GM23338 (cell line): ENCODE data around the gene TIE1. TPM values are rescaled to one million over a fixed set of nuclear protein-coding genes. Genes with fewer than 3 reads are reported as not detected.

Source experiments
- ATAC-seq: fragments of 200-7000 bp; cut with Tn5 transposase; 3 replicates; pipeline ENCODE4 v1.9.1; 2020
- DNase-seq: peaks from one replicate; pipeline ENCODE4 v3.0.0-alpha.2; 2015; ENCODE audit warnings: low spot score
- H2AFZ ChIP-seq: fragments of 200-600 bp; sonication (generic); 2 replicates; pipeline ENCODE4 v1.8.0; 2016; ENCODE audit warnings: antibody characterized with exemption, mild to moderate bottlenecking, moderate library complexity
- H3F3A ChIP-seq: fragments of 200-600 bp; sonication (generic); replicated peaks from 2 replicates; pipeline ENCODE4 v1.8.0; 2017; ENCODE audit warnings: antibody characterized with exemption, mixed run types, low read depth
- H3K27ac ChIP-seq: fragments of 200-600 bp; sonication (generic); 2 replicates; pipeline ENCODE4 v1.6.1; 2016; ENCODE audit warnings: low read depth
- H3K27me3 ChIP-seq: fragments of 200-600 bp; sonication (generic); 2 replicates; pipeline ENCODE4 v1.8.0; 2016; ENCODE audit warnings: mild to moderate bottlenecking, mixed run types, moderate library complexity; ENCODE audit not compliant: insufficient read depth
- H3K36me3 ChIP-seq: fragments of 200-600 bp; sonication (generic); 2 replicates; pipeline ENCODE4 v1.8.0; 2016; ENCODE audit warnings: mild to moderate bottlenecking; ENCODE audit not compliant: insufficient read depth
- H3K4me1 ChIP-seq: fragments of 200-600 bp; sonication (generic); 2 replicates; pipeline ENCODE4 v1.8.0; 2016; ENCODE audit warnings: mild to moderate bottlenecking, moderate library complexity; ENCODE audit not compliant: insufficient read depth
- H3K4me2 ChIP-seq: fragments of 200-600 bp; sonication (generic); 2 replicates; pipeline ENCODE4 v1.7.1; 2017; ENCODE audit warnings: mixed run types
- H3K4me3 ChIP-seq: fragments of 200-600 bp; sonication (generic); 2 replicates; pipeline ENCODE4 v1.6.1; 2016; ENCODE audit warnings: mixed run types
- H3K79me2 ChIP-seq: fragments of 200-600 bp; sonication (generic); replicated peaks from 2 replicates; pipeline ENCODE4 v1.8.0; 2017; ENCODE audit warnings: mild to moderate bottlenecking; ENCODE audit not compliant: insufficient read depth
- H3K9me2 ChIP-seq: fragments of 200-600 bp; sonication (generic); 2 replicates; pipeline ENCODE4 v1.8.0; 2017; ENCODE audit not compliant: insufficient read depth
- H4K20me1 ChIP-seq: fragments of 200-600 bp; sonication (generic); replicated peaks from 2 replicates; pipeline ENCODE4 v1.8.0; 2017; ENCODE audit warnings: mild to moderate bottlenecking; ENCODE audit not compliant: insufficient read depth
- H3K27ac Mint-ChIP-seq: 2 replicates; pipeline ENCODE4 v1.8.0; 2020; ENCODE audit warnings: inconsistent platforms, mild to moderate bottlenecking, moderate library complexity, mixed read lengths
- H3K27me3 Mint-ChIP-seq: 3 replicates; pipeline ENCODE4 v1.8.0; 2022; ENCODE audit warnings: low read depth, mild to moderate bottlenecking, moderate library complexity, mixed read lengths, inconsistent platforms; ENCODE audit not compliant: insufficient read depth, poor library complexity
- H3K36me3 Mint-ChIP-seq: 3 replicates; pipeline ENCODE4 v1.8.0; 2021; ENCODE audit warnings: low read depth, mild to moderate bottlenecking, inconsistent platforms, moderate library complexity, mixed read lengths
- H3K4me1 Mint-ChIP-seq: 3 replicates; pipeline ENCODE4 v1.8.0; 2020; ENCODE audit warnings: mild to moderate bottlenecking, inconsistent platforms, mixed read lengths
- H3K4me3 Mint-ChIP-seq: 3 replicates; pipeline ENCODE4 v1.8.0; 2021; ENCODE audit warnings: moderate library complexity, mild to moderate bottlenecking, inconsistent platforms, mixed read lengths
- H3K9me3 Mint-ChIP-seq: 3 replicates; pipeline ENCODE4 v1.8.0; 2020; ENCODE audit warnings: moderate library complexity, mild to moderate bottlenecking, inconsistent platforms, mixed read lengths
- CREB1 ChIP-seq: fragments of 250-450 bp; sonication (Bioruptor Pico); IDR thresholded peaks from 2 replicates; pipeline ENCODE4 v1.5.0; 2020; ENCODE audit warnings: low read depth, mild to moderate bottlenecking, moderate library complexity
- EZH2 ChIP-seq: fragments of 200-600 bp; sonication (generic); IDR thresholded peaks from one replicate; pipeline ENCODE4 v1.8.0; 2017; ENCODE audit warnings: antibody characterized with exemption, mild to moderate bottlenecking, low read depth; ENCODE audit not compliant: unreplicated experiment
- EZH2phosphoT487 ChIP-seq: fragments of 200-600 bp; sonication (generic); IDR thresholded peaks from one replicate; pipeline ENCODE4 v1.8.1; 2018; ENCODE audit warnings: antibody characterized with exemption; ENCODE audit not compliant: unreplicated experiment
- JUNB ChIP-seq: IDR thresholded peaks from one replicate; pipeline ENCODE4 v1.6.1; 2016; ENCODE audit warnings: antibody characterized with exemption; ENCODE audit not compliant: unreplicated experiment
- NANOG ChIP-seq: IDR thresholded peaks from 2 replicates; pipeline ENCODE4 v1.6.1; 2016; ENCODE audit warnings: antibody characterized with exemption, borderline replicate concordance
- POLR2AphosphoS5 ChIP-seq: IDR thresholded peaks from 2 replicates; pipeline ENCODE4 v1.6.1; 2016; ENCODE audit warnings: antibody characterized with exemption, low read depth
- STAT1 ChIP-seq: IDR thresholded peaks from one replicate; pipeline ENCODE4 v1.6.1; 2016; ENCODE audit warnings: antibody characterized with exemption; ENCODE audit not compliant: unreplicated experiment
- ZNF114 ChIP-seq: fragments of 250-450 bp; sonication (Bioruptor Pico); IDR thresholded peaks from 2 replicates; pipeline ENCODE4 v1.5.0; 2020; ENCODE audit warnings: mild to moderate bottlenecking, moderate library complexity
- ZNF331 ChIP-seq: fragments of 250-450 bp; sonication (Bioruptor Pico); IDR thresholded peaks from 2 replicates; pipeline ENCODE4 v1.5.0; 2020; ENCODE audit warnings: low read depth, mild to moderate bottlenecking, moderate library complexity
- ZNF462 ChIP-seq: fragments of 250-450 bp; sonication (Bioruptor Pico); IDR thresholded peaks from 2 replicates; pipeline ENCODE4 v1.5.0; 2020; ENCODE audit warnings: mild to moderate bottlenecking, moderate library complexity
- polyA plus RNA-seq: library from polyadenylated mRNA; unstranded; fragments of >200 nt; fragmentation: Nextera tagmentation; extraction: Ambion mirVana; gene quantifications from 2 replicates; pipeline ENCODE4 v1.2.1, GENCODE V29; 2016
- total RNA-seq: library from RNA; depleted of rRNA; stranded (reverse); fragments of >200 nt; shearing (Covaris generic); gene quantifications from 2 replicates; pipeline ENCODE4 v1.2.3, GENCODE V29; 2014
- TF ChIP-seq, protein P1 (sequence below): IDR thresholded peaks from one replicate; pipeline ENCODE4 v1.6.1; 2018; ENCODE audit warnings: antibody characterized with exemption; ENCODE audit not compliant: unreplicated experiment
- TF ChIP-seq, protein P2 (sequence below), 2 experiments: fragments of 200-600 bp in 1 of 2; sonication (generic) in 1 of 2; conservative IDR thresholded peaks; 2 replicates each; pipeline versions ENCODE4 v1.5.1 to v1.6.1; 2016 to 2017; ENCODE audit warnings: antibody characterized with exemption in 2 of 2, low read depth in 2 of 2, mild to moderate bottlenecking in 2 of 2, moderate library complexity in 1 of 2
- TF ChIP-seq, protein P3 (sequence below): IDR thresholded peaks from 2 replicates; pipeline ENCODE4 v1.6.1; 2016; ENCODE audit warnings: antibody characterized with exemption

TIE1 gene
- total and polyA plus RNA-seq, 2 experiments from 2014 or later, result 0.37 to 2.3 TPM

DNA sequence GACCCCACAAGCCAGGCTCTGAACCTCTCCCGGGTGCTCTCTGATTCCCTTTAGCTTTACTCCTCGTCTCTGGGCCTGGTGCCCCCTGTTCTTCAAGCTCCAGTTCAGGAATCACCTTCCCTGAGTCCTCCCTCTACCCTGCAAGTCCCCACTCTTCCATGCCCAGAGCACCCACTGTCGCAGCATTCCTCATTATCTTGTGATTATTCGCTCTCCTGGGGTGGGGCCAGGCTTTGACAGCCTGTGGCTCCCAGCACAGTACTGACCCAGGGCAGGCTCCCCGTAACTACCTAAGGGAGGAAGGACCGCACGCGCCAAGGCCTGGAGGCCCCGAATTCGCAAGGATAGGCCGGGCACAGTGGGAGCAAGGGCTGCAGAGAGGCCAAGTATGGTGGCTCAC, 14.7 kb upstream of the TIE1 start:
- Histone ChIP-seq H3F3A (no peaks in the 10 kb centered on the region), H3K9me2 (no peaks in the 10 kb centered on the region), H3K27ac (no peak overlapping the region), H3K4me3 (peak overlapping the region; percentile 68), H2AFZ (peak overlapping the region; percentile 98), H3K79me2 (no peaks in the 10 kb centered on the region), H3K27me3 (no peaks in the 10 kb centered on the region), H3K4me1 (peaks cover 10% of the 10 kb centered on the region), H4K20me1 (no peaks in the 10 kb centered on the region), H3K4me2 (peak overlapping the region; percentile 83), H3K36me3 (no peaks in the 10 kb centered on the region)
- Mint-ChIP-seq H3K27ac (peak overlapping the region; percentile 91), H3K27me3 (peaks cover 13% of the 10 kb centered on the region), H3K9me3 (no peaks in the 10 kb centered on the region), H3K4me3 (peak overlapping the region; percentile 77), H3K4me1 (peaks cover 27% of the 10 kb centered on the region), H3K36me3 (peaks cover 7% of the 10 kb centered on the region; the same call in 1 of the 3 replicates)
- DNase-seq (no peak), ATAC-seq (peak; percentile 23)
- TF ChIP-seq POLR2AphosphoS5 (no peak), ZNF462 (CRISPR knock-in tag) (no peak), CREB1 (no peak), ZNF114 (CRISPR knock-in tag) (no peak), EZH2 (no peak), EZH2phosphoT487 (no peak), JUNB (no peak), STAT1 (no peak), ZNF331 (CRISPR knock-in tag) (no peak), NANOG (no peak)
- TF ChIP-seq, protein P1, sequence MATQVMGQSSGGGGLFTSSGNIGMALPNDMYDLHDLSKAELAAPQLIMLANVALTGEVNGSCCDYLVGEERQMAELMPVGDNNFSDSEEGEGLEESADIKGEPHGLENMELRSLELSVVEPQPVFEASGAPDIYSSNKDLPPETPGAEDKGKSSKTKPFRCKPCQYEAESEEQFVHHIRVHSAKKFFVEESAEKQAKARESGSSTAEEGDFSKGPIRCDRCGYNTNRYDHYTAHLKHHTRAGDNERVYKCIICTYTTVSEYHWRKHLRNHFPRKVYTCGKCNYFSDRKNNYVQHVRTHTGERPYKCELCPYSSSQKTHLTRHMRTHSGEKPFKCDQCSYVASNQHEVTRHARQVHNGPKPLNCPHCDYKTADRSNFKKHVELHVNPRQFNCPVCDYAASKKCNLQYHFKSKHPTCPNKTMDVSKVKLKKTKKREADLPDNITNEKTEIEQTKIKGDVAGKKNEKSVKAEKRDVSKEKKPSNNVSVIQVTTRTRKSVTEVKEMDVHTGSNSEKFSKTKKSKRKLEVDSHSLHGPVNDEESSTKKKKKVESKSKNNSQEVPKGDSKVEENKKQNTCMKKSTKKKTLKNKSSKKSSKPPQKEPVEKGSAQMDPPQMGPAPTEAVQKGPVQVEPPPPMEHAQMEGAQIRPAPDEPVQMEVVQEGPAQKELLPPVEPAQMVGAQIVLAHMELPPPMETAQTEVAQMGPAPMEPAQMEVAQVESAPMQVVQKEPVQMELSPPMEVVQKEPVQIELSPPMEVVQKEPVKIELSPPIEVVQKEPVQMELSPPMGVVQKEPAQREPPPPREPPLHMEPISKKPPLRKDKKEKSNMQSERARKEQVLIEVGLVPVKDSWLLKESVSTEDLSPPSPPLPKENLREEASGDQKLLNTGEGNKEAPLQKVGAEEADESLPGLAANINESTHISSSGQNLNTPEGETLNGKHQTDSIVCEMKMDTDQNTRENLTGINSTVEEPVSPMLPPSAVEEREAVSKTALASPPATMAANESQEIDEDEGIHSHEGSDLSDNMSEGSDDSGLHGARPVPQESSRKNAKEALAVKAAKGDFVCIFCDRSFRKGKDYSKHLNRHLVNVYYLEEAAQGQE, result no peak
- TF ChIP-seq, protein P2, sequence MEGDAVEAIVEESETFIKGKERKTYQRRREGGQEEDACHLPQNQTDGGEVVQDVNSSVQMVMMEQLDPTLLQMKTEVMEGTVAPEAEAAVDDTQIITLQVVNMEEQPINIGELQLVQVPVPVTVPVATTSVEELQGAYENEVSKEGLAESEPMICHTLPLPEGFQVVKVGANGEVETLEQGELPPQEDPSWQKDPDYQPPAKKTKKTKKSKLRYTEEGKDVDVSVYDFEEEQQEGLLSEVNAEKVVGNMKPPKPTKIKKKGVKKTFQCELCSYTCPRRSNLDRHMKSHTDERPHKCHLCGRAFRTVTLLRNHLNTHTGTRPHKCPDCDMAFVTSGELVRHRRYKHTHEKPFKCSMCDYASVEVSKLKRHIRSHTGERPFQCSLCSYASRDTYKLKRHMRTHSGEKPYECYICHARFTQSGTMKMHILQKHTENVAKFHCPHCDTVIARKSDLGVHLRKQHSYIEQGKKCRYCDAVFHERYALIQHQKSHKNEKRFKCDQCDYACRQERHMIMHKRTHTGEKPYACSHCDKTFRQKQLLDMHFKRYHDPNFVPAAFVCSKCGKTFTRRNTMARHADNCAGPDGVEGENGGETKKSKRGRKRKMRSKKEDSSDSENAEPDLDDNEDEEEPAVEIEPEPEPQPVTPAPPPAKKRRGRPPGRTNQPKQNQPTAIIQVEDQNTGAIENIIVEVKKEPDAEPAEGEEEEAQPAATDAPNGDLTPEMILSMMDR (conservative IDR thresholded peaks at IDR 0.05; ENCODE audit: low read depth in 2 of 2), result no peak
- TF ChIP-seq, protein P3, sequence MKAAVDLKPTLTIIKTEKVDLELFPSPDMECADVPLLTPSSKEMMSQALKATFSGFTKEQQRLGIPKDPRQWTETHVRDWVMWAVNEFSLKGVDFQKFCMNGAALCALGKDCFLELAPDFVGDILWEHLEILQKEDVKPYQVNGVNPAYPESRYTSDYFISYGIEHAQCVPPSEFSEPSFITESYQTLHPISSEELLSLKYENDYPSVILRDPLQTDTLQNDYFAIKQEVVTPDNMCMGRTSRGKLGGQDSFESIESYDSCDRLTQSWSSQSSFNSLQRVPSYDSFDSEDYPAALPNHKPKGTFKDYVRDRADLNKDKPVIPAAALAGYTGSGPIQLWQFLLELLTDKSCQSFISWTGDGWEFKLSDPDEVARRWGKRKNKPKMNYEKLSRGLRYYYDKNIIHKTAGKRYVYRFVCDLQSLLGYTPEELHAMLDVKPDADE, result no peak
